CD1c-positive myeloid dendritic cell (primary cell): Measurements from ENCODE around the gene CHKA.

Source experiments
- DNase-seq: peaks from one replicate; pipeline ENCODE4 v3.0.0-alpha.2; 2016; ENCODE audit errors: extremely low spot score

The CHKA gene

DNA sequence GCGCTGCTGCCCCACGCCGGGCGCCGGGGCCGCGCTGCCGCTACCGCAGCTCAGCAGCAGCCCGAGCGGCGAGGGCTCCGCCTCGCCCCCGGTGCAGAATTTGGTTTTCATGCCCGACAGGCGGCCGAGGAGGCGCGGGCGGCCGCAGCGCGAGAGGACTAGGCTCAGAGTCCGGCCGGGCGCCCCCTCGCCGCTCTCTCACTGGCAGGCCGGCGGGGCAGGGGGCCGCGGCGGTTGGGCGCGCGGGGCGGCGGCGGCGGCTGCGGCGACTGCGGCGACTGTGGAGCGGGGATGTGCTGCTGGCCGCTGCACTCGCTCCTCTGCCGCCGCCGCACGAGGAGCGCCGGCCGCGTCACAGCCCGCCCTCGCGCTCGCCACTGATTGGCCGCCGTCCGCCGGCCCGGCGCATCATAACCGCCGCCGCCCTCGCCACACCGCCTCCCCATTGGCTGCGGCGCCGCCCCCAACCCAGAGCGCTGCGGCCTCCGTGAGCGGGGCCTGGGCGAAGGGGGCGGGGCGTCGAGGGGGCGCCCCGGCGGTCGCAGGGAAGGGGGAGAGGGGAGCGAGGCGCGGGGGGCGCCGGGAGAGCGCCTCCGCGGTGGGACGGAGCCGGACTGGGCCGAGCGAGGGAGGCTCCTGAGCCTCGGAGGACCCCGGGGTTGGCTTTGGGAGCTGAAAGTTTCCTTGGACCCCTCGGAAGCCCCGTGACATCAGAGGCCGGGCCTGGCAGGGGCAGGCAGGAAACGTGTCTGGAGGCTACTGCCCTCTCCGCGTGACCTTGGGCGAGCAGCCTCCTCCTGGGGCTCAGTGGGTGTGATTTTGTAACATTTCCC is at the start of gene CHKA:
CHKA (minus strand) TSS at position 322 of the 833 bp plus-strand sequence; CDS start at position 111, 211 bp downstream.
- peak; percentile 97 for DNase-seq

DNA sequence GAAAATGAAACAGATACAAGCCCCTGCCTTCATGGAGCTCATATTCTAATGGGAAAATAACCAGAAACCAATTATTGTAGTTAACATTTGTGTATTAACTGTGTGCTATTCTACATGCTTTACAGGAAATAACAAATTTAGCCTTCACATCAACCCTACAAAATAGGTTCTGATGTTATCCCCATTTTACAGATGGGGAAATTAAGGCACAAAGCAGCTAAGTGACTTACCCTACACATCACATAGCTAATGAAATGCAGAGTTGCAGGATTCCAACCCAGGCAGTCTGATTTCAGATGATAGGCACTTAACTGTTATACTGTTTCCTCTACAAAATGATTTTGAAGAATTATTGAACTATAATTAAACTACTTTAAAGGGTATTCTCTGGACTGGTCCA is 48.3 kb upstream of the CHKA start:
- DNase-seq: no peak

DNA sequence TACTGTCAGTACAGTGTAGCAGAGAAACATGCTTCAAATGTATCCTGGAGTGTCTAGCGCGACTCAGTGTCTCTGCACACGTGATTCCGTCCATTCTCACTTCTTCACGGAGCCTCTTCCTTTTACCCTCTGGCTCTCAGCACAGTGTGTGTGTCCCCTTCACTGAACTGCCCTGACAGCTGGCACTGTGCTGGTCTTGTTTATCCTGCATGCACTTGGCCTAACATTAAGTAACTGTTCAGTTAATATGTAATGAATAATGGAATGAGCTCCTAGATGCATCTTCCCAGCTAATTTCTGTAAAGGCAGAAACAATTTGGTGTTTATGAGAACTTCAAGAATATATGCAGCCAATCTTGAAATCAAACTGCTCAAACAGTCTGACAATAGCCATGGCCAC is 47.5 kb upstream of the CHKA start:
- DNase-seq: no peak

DNA sequence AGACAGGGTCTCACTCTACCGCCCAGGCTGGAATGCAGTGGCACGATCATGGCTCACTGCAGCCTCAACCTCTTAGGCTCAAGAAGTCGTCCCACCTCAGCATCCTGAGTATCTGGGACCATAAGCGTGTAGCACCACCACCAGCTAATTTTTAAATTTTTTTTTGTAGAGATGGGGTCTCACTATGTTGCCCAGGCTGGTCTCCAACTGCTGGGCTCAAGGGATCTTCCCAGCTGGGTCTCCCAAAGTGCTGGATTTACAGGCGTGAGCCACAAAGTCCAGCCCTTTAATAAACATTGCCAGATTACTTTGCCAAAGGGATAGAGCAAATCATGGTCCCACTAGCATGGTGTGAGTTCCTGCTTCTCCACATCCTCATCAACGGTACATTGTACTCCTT is 46.3 kb upstream of the CHKA start:
- no peak for DNase-seq

DNA sequence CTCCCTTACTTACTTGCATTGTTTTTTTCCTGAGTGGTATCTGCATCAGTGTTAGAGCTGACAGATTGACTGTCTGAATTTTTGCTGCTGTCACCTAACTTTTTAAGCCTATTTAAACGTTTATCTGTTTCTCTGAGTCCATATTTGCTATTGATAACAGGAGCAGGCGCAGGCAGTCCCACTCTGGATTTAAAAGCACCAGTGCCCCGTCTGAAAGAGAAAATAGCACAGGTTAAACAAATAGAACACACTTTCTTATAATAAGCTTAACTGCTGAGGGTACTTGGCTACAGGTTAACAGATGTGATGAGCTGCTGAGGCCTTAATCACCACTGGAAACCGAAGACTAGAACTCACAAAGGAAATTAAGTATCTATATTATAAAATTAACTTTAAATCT is 45.8 kb upstream of the CHKA start:
- no peak for DNase-seq

DNA sequence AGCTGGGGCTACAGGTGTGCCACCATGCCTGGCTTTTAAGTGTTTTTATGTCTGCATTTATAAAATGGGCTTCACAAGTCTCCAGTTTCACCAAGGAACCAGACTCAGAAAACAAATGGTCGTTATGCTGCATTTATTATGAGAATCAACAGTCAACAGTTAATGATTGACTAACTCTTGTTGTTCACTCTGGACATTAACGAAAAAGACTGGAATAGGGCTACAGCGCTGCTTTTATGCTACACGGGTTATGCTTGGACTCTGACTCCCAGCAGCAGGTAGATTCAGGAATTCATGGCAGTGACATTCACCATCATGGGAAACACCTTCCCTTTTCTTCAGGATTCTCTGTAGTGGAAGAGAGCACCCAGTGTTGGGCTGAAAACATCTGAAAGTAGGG is 44.4 kb upstream of the CHKA start:
- no peak for DNase-seq

DNA sequence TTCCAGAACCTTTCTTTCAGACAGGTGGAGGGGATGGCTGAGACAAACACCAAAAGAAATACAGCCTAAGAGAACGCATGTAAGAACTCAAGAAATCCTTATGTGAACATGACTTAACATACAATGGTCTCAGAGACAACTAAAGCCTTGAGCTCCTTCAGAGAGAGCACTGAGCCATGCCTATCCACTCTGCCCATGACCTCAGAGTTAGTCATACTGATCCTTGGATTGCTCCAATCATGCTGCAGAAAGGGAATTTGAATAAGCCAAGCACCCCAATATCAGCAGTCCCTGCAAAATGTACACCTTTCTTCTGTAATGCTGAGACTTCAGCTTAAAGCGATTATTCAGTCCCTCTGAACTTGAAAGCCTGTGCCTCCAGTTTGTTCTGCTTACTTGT is 43.2 kb upstream of the CHKA start:
- DNase-seq: no peak

DNA sequence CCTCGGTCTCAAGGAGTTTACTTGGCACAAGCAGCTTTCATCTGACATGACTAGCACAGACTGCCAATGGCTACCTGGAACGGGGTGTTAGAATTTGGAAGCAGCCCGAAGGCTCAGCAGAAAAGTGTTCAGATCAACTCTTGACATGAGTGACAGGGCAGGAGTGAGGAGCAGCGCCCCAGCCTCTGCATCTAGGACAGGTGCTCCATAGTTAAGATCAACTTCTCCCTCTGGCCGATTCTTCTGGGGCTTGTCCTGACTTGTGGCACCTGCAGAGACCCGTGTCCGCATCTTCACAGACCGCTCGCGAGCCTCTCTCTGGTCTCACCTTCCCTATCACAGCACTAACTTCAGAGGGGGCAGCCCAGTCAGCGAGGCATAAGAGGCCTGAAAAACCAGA is 42.5 kb upstream of the CHKA start:
- no peak for DNase-seq

DNA sequence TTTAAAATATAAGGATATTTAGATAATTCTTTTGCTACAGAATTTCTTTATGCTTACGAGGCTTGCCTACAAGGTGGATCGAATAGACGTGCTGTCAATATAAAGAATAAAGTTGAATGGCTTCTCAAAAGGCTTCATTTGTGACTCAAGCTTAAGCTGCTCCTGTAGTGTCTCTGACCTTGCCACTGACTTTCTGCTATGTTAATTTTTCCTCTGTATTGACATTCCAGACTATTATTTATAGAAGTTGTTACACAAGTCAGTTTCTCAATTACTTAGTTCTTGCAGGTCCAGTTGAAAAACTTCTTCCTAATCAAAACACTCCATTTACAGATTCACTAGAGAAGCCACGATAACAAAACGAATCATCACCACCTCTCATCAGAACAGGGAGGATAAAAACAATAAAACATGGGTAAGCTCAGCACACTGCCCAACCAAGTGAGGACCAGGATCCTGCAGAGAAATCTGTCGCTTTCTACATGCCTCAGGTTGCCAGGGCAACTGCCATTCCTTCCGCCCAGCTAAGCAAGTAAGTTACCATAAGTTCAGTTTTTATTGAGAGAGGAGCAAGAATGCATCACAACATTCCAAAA is 39.0 kb upstream of the CHKA start:
- no peak for DNase-seq

DNA sequence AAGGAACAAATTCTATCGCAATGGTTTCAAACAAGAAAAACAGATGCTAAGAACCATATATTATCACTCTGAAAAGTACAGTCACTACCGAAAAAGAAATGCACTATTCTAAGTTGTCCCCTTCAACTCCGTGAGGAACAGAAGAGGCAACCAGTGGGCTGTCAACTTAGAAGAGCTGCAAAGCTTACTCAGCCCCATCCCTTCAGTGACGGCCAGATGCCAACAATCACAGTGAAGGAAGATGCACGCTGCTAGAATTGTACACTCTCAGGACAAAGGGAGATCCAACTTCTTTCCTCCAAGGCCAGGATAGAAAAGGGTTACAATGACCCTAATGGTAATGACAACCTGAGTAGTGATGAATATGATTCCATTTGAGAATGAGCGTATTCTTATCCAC is 38.5 kb upstream of the CHKA start:
- no peak for DNase-seq

DNA sequence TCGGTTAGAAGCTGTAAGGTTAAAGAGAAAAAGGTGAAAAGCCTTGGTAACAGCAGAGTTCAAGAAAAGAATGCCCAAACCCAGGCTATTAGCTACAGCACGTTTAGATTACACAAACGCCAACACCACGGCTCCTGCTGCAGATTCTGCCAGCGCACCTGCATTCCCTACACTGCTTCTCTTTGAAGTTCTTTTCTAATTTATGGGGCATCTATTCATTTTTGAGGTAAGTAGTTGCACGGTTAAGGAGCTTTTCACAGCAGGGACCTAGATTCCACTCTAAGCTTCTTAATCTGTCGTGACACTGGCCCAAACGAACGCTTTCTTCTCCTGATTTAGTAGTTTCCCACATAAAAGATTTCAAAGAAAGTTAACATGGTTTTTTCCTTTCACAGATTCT is 38.0 kb upstream of the CHKA start:
- DNase-seq: no peak

DNA sequence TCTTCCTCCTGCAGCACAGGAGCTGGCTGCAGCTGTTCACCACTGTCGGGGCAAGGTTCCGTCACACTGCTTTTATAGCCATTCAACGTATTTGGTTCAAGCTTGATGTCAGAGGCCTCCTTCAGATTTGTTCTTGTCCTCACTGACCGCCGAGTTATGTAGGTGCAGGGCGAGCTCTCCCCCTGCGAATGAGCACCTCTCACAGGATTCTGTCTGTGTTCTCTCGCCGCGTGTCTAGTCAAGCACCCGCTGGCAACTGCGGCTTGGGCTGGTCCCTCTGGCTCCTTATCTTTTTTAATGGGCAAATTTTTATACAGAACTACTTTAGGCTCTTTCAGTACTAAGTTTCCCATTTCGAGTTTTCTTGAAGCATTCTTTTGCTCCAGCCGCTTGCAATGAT is 37.4 kb upstream of the CHKA start:
- DNase-seq: no peak

DNA sequence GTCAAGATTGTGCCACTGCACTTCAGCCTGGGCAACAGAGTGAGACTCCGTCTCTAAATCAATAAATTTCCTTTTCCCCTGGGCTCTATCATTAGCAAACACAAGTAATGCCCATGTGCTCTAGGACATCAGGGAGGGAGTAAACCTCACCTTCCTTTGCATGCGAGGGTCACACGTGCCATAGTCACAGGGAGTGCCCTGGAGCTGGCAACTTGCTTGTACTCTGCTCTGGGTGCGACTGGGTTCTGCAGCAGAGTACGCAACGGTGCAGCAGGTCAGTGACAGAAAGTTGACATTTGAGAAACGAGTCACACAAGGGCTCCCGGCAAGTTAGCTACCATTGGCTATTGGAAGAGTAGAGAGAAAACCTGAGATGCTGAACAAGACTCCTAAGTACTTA is 32.6 kb upstream of the CHKA start:
- no peak for DNase-seq

DNA sequence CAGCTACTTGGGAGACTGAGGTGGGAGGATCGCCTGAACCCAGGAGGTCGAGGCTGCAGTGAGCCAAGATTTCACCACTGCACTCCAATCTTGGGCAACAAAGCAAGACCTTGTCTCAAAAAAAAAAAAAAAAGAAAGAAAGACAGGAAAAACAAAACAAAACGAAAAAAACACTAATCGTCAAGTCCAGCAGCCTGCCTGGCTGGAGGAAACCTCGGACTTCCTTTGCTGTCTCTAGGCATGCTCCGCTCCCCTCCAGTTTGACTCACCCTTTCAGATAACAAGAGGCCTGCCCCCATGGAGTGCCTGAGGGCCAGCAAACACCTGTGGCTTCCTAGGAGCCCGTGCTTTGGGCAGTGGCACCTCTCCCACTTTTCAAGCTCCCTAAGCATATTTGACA is 28.8 kb upstream of the CHKA start:
- DNase-seq: no peak

DNA sequence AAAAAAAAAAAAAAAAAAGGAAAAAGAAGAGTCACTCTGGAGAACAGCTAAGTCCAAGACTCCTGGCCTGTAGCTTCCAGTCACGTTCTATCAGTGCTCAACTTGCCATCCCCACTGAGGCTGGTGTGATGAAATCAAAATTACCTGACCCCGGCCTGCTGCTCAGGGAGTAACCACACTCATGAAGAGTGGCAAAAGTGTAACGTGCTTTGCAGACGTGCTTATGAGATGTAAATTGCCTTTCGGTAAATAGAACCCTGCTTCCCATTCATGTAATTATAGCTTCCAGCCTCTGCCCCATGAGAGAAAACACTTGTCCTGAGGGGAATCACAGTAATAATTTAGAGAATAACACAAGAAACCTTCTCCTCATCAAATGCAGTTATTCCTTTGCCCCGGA is 28.2 kb upstream of the CHKA start:
- no peak for DNase-seq

DNA sequence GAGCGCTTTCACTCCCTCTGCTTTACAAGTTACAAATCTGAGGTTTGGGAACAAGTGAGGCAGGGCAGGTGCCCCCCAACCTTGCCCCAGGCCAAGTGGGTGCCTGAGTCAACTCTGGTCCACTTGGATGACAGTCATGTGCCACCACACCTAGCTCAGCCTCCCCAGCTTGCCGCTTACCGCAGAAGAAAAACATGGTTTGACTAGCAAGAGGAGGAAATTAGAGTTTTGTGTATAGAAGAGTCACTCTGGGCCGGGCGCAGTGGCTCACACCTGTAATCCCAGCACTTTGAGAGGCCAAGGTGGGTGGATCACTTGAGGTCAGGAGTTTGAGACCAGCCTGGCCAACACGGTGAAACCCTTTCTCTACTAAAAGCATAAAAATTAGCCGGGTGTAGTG is 27.7 kb upstream of the CHKA start:
- no peak for DNase-seq

DNA sequence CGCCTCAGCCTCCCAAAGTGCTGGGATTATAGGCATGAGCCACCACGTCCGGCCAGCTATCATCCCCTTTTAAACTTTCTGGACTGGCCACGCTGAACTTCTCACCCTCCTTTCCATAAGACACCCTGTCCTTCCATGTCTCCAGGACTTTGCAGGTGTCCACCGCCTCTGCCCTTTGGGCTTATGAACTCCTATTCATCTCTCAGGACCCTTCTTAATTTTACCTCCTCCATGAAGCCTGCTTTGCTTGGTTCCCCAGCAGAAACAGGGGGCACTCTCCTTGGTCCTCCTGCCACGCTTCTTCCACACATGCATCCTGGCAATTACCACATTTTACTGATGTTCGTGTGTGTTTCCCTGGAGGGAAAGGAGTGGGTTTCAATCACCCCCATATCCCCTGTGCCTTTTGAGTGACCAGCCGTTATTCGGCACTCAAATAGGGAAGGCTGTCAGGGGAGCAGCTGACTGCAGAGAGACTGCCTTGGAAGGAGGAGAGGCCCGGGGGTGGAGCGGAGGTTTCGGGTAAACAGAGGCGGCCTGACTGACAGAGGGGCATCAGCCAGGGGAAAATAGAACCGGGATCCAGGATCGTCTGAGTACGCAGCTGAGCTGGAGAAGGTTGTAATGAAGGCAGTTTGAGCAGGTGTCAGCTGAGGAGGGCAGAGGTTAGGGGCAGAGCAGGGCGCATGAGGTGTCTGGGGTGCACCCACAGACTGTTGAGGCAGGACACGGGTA is 27.1 kb upstream of the CHKA start:
- no peak for DNase-seq

DNA sequence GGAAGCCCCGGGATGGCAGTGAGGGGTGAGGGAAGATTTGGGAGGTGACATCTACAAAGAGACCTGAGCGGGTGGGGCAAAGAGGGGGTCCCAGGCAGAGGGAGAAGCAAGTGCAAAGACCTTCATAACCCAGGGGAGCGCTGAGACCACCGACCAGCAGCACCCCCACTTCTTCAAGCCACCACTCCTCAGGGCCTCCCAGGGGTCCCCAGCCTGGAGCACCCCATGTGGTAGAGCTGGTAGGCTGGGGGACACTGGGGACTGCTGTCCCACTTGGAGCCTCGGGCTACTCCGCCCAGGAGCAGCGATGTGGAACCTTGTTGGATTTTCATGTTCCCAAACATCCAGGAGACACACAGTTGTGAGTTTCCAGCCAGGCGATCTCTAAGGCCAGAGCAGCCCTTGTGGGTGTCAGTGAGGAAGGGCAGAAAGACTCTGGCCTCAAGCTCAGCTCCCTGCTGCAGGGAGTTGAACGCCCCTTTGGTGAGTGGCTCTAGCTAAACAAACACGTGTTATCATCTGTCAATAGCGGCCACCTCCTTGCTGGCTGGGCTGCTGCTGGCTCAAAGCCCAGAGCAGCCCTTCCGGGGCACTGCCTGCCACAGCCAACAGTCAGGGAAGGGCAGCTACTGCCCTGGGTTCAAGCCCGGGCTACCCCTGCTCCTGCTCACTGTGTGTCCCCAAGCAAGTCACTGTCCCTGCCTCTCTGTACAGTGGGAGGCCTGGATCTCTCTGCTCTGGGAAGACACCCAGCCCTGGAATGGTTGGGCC is 25.7 kb upstream of the CHKA start:
- no peak for DNase-seq

DNA sequence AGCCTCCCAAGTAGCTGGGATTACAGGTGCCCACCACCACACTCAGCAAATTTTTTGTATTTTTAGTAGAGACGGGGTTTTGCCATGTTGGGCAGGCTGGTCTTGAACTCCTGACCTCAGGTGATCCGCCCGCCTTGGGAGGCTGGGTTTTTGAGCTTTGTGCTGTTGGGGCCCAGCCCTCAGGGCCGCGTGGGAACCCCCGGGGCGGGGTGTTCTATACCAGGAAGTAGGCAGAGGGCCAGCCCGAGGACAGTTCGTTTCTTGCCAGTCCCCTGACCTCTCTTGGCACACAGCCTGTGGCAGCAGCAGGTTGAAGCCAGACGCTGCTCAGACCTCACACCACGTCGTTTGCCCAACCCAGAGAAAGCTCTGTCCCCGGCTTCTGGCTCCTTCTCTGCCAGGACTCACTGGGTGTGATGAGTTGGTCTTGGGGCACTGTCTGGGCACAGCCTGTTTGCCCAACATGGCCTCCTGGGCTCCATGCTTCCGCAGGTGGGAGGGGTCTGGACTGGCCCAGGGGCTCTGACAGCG is 24.9 kb upstream of the CHKA start:
- peak; percentile 73 for DNase-seq

DNA sequence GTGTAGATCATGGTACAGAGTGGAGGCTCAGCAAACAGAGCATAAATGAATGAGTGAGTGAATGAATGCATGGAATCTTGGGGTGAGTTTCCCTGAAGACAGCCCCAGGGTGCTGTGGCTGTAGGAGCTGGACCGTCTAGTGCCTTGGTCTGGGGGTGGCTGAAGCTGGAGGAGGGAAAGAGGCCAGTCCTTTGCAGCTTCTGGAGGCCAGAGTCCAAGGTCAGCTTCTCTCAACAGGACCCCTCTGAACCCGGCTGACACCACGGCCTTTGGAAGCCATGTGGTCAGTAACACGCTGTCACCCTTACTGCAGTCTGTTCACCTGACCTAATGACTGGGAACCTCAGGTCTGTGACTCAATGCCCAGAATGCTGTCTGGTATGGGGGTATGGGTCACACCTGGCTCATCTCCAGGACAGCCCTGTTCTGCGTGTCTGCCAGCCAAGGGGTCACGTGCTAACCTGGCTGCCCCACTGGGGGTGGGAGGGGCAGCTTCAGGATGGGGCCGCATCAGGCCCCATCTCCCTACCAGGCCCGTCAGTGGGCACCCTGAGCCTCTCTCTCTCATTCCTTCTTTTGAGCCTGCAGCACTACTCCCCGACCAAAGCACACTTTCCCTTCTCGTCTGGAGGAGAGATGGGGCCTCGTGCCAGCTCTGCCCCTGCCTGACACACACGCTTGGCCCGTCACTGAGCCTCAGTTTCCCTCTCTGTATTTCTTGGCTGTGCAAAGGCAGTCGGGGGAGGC is 24.1 kb upstream of the CHKA start:
- DNase-seq: no peak

DNA sequence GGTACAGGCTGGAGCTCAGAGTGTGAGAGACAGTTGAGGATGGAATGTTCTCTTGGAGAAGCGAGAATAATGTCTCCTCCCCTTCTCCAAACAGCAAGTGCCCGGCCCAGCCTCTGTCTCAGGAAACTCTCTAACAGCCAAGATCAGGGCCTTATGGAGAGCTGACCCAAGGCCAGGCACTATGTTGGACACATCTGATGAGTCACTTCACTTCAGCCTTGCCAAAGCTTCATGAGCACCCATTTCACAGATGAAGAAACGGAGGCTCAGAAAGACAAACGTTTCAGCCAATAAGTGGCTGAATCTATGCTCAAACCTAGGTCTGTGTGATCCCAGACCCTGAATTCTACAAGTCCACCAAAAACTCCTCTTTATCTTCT is 22.1 kb upstream of the CHKA start:
- DNase-seq: no peak
